ENCODE results near the gene IL34.

DNA sequence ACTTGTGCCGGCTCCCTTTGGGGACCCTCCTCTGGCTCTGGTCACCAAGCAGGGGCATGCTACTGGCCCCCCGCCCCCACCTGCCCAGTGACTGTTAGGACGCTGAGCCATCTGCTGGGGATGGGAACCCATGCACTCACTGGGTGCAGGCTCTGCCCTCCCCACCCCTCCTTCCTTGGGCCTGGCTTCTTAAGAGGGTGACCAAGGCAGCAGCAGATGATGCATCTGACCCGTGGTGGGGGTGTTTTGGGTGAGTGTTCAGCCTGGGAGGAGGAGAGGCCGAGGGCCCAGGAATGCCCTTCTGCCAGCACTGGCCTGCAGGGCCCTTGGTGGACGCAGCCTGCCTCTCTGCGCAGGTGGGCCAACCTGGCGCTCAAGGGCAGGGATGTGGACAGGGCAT is 58.7 kb downstream of the IL34 start:
- TF ChIP-seq, protein P1, sequence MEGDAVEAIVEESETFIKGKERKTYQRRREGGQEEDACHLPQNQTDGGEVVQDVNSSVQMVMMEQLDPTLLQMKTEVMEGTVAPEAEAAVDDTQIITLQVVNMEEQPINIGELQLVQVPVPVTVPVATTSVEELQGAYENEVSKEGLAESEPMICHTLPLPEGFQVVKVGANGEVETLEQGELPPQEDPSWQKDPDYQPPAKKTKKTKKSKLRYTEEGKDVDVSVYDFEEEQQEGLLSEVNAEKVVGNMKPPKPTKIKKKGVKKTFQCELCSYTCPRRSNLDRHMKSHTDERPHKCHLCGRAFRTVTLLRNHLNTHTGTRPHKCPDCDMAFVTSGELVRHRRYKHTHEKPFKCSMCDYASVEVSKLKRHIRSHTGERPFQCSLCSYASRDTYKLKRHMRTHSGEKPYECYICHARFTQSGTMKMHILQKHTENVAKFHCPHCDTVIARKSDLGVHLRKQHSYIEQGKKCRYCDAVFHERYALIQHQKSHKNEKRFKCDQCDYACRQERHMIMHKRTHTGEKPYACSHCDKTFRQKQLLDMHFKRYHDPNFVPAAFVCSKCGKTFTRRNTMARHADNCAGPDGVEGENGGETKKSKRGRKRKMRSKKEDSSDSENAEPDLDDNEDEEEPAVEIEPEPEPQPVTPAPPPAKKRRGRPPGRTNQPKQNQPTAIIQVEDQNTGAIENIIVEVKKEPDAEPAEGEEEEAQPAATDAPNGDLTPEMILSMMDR (IDR thresholded peaks at IDR 0.05) = no peak
- TF ChIP-seq POLR2A (IDR thresholded peaks at IDR 0.05) = no peak

Measured in vagina (tissue), 2 donors.